SK-N-SH (cell line): ENCODE data around the gene RIPOR2.

ENCODE experiments used
- CTCF ChIP-seq: fragments of 200-600 bp; sonication (generic); IDR thresholded peaks from 2 replicates; pipeline ENCODE4 v1.6.1; 2017; ENCODE audit warnings: antibody characterized with exemption, mild to moderate bottlenecking, moderate library complexity
- EP300 ChIP-seq, 2 experiments: IDR thresholded peaks; 2 replicates each; pipeline versions ENCODE4 v1.4.0 to v1.6.1; 2012; ENCODE audit warnings: borderline replicate concordance in 1 of 2, low read depth in 1 of 2, low read length in 1 of 2
- POLR2AphosphoS5 ChIP-seq: IDR thresholded peaks from 2 replicates; pipeline ENCODE4 v1.6.1; 2012; ENCODE audit warnings: low read depth, low read length
- RAD21 ChIP-seq: IDR thresholded peaks from 2 replicates; pipeline ENCODE4 v1.6.1; 2012; ENCODE audit warnings: mild to moderate bottlenecking, low read length
- REST ChIP-seq: IDR thresholded peaks from 2 replicates; pipeline ENCODE4 v1.6.1; 2012; ENCODE audit warnings: mild to moderate bottlenecking, low read depth, low read length, moderate library complexity

GRCh38 chr6:24848461-24848860, 87.3 kb downstream of the RIPOR2 start:
- TF ChIP-seq EP300 (IDR thresholded peaks at IDR 0.05; ENCODE audit: borderline replicate concordance in 1 of 2, low read depth in 1 of 2, low read length in 1 of 2) (no peak), RAD21 (no peak), CTCF (no peak), POLR2AphosphoS5 (no peak), REST (no peak)
